Activated CD4-positive, alpha-beta T cell treated with anti-CD3 and anti-CD28 coated beads, Interleukin-2, amount 50 U/mL, for 1 hour (primary cell): ENCODE data around the gene GFM2.
"Not testable (repeated sequence)": the region's sequence is repeated elsewhere in the genome, so short reads cannot be mapped to it uniquely, and the experiment has no call there.

Experiments used
- DNase-seq: peaks from one replicate; pipeline ENCODE4 v3.0.0-alpha.2; 2020

Gene GFM2, protein sequence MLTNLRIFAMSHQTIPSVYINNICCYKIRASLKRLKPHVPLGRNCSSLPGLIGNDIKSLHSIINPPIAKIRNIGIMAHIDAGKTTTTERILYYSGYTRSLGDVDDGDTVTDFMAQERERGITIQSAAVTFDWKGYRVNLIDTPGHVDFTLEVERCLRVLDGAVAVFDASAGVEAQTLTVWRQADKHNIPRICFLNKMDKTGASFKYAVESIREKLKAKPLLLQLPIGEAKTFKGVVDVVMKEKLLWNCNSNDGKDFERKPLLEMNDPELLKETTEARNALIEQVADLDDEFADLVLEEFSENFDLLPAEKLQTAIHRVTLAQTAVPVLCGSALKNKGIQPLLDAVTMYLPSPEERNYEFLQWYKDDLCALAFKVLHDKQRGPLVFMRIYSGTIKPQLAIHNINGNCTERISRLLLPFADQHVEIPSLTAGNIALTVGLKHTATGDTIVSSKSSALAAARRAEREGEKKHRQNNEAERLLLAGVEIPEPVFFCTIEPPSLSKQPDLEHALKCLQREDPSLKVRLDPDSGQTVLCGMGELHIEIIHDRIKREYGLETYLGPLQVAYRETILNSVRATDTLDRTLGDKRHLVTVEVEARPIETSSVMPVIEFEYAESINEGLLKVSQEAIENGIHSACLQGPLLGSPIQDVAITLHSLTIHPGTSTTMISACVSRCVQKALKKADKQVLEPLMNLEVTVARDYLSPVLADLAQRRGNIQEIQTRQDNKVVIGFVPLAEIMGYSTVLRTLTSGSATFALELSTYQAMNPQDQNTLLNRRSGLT

DNA sequence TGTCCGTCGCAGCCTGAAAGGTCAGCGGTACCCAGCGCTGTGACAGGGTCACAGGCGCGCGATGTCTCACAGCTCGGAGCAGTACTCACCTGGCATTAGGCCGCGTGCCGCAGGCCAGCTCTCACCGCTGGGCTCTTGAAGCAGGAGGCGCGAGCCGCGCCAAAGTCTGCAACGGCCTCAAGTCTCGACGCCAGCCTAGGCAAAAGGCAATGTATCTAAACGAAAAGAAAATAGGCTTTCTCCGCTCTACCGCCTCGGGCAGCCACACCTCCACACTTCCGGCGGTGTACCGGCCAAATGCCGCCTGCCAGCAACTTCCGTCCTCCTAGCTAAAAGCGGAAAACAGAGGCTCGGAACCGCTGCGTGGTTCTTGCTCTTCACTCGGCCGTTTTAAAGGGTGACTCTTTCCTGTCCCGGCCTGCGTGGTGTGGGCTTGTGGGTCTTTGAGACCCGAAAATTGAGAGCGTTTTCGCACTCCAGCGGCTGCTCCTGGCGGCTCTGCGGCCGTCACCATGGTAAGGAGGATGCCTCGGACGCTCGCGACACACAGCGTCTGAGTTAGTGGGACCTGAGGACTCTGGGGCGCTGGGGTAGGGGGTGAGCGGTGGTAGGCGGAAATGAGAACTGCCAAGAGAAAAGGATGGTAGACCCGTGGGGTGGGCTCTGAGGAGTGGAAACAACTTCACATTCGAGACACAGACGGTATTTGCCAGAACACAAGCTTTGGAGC lies at the start of gene GFM2, which contains the start of gene NSA2:
TSS of gene GFM2 (minus strand) at position 269 of the 730 bp plus-strand sequence. CDS start 3,375 bp downstream, outside the sequence.
TSS of gene NSA2 (plus strand) at position 401 of the 730 bp plus-strand sequence. CDS start at position 513, 112 bp downstream.
- peak; percentile 91 for DNase-seq

DNA sequence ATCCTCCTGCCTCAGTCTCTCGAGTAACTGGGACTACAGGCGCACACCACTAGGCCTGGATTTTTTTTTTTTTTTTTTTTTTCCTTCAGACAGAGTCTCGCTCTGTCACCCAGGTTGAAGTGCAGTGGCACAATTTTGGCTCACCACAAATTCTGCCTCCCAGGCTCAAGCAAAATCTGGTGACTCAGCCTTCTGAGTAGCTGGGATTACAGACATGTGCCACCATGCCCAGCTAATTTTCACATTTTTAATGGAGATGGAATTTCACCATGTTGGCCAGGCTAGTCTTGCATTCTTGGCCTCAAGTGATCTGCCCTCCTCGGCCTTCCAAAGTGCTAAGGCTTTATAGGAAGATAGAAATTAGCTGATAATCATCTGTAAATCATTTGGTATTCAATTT lies 44.0 kb upstream of the GFM2 start:
- no peak for DNase-seq

DNA sequence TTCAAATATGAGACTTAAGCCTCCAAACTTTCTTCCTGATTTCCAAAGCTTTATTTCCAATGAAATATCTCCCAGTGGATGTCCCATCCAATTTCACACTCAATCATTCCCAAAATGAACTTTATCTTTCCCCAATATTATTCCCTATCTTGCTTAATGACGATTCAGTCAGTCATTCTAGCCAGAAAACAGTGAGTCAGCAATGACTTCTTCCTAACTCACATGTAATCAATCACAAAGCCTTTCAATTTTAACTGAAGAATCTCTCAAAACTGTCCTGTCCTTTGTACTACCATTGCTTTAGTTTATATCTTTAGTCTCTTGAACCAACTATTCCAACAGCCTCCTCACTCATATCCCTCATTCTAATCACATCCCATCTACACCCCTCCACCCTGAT lies 35.0 kb upstream of the GFM2 start:
- no peak for DNase-seq

DNA sequence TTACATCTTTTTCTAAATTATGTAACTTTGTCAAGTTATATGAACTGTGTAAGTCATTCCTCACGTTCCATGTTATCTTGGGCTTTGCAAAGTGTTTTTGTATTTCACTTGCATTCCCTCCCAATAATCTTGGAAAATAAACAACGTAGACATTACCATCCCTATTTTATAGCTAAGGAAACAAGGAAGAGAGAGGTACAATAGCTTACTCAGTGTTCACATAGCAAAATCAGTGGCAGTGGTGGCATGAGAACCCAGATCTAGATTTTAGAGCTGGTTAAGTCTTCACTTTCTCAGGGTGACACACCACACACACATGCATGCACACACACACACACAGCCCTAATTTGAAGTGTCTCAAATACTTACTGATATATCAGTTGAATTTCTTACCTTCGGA lies 34.3 kb upstream of the GFM2 start:
- no peak for DNase-seq

DNA sequence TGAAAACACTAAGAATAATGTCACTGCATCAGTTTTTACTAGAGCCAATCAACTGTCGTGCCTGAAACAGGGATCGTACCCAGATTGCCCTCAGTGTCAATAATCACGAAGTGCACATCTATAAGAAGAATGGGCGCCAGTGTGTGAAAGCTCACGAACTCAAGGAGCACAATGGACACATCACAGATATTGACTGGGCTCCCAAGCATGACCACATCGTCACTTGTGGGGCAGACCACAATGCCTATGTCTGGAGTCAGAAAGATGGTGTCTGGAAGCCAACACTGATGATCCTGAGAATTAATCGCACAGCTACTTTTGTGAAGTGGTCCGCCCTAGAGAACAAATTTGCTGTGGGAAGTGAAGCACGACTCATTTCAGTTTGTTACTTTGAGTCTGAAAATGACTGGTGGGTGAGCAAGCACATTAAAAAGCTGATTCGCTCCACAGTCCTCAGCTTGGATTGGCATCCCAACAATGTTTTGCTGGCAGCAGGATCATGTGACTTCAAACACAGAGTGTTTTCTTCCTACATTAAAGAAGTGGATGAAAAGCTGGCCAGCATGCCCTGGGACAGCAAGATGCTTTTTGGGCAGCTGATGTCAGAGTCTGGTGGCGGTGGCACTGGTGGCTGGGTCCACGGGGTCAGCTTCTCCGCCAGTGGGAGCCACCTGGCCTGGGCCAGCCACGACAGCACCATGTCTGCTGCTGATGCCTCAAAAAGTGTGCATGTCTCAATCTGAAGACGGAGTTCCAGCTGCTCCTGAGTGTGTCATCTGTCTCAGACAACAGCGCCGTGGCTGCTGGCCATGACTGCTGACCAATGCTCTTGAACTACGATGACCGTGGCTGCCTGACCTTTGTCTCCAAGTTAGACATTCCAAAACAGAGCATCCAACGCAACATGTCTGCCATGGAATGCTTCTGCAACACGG lies 32.3 kb upstream of the GFM2 start:
- no peak for DNase-seq

DNA sequence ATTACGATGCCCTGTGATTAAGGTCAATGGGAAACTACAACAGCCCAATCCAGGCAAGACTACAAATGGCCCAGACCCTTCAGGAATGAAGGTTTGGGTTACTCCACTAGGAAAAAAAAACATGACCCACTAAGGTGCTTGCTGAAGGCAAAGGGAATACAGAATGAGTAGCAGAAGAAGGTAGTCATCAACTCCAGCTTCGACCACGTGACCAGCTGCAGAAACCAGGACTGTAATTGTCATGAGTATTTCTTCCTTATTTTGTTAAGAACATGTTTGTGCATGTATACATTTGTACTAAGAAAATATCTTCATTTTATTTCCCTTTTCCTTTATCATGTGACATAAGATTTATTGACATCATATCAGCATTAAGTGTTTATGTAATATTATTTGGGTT lies 24.8 kb upstream of the GFM2 start:
- not testable (repeated sequence) for DNase-seq

DNA sequence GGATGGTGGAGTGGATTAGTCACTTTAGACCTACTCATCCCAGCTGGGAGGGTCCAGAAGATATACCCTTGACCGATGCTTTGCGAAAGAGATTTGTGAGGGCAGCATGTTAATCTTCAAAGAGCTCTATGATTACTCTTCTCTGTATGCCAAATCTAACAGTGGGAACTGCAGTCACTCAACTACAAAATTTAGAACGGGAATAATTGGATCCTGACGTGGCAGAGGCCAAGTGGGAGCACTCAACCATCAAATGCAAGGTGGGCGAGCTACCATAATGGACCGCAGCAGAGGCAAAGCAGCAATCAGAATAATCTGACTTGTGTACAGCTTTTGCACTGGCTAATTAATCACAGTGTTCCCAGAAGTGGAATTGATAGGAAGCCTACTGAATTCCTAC lies 20.5 kb upstream of the GFM2 start:
- no peak for DNase-seq

DNA sequence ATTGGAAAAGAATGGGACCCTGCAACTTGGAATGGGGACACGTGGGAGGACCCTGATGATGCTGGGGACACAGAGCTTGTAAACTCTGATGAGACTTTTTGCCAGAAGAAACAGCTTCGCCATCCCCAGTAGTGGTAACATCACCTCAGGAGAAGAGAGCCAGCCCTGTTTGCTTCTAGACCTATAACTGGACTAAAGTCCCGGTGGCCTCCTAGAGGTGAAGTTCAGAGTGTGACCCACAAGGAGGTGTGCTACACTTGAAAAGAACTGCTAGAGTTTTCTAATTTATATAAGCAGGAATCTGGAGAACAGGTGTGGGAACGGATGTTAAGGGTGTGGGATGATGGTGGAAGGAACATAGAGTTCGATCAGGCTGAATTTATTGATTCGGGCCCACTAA lies 19.9 kb upstream of the GFM2 start:
- no peak for DNase-seq

DNA sequence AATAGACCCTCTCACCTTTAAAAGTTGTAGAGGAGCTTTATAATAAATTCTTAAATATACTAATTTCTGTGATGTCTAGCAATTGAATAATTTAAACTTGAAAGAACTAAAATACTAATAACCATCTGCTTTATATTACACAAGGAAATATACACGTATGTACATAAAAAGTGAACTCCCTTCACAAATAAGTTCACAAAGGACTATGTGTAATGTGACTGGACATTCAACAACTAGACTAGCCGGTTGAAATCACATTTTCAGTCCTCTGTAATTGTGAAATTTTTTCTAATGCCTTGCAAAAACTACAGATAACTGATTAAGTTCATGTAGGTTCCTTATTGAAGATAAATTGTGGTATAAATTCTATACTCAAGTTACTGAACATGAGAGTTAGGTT lies 11.7 kb upstream of the GFM2 start:
- DNase-seq: no peak

DNA sequence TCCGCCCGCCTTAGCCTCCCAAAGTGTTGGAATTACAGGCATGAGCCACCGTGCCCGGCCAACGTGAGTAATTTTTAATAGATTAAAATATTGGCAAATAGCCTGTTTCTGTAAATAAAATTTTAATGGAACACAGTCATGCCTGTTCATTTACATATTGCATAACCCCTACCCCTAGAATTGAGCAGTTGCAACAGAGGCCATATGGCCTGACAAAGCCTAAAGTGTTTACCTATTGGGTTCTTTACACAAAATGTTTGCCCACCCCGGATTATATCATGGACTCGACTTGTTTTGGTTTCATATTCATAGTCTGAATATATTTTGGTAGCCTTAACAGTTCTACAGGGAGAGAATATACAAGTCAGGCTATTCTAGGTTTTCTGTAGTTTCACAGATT lies 5.4 kb upstream of the GFM2 start:
- DNase-seq: no peak

DNA sequence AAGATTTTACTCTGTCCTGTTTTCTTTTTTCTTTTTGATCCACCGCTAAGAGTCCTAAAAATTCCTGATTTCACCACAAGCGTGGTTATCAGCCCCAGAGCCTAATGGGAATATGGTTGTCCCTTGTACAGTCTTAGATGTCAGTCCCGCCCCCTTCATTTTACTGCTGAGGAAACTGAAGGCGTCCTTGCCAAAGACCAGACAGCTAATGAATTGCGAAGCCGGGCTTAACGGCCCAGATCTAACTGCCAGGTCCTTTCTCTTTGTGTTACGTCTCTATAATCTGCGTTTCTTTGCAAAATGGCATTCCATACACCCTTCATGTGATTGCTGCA lies 629 bp upstream of the GFM2 start:
- DNase-seq: no peak

DNA sequence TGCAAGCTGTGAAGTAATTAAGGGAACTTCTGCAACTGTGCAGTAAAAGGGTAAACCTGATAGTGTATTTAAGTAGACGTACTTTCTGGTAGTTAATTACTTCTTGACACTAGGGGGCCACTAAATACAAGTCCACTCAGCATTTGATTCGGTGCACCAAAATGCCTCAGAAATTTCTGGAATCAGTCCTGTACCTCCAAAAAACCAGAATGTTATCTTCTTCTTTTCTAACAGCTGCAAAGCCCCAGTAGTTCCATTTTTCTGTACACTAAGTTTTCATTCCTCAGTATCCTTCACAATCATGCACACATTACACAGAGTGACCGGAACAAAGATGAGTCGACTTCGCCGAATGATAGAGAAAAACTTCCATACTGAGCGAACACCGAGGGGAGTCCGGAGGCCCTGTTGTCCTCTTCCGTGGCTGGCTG lies 484 bp downstream of the GFM2 start:
- DNase-seq: no peak

DNA sequence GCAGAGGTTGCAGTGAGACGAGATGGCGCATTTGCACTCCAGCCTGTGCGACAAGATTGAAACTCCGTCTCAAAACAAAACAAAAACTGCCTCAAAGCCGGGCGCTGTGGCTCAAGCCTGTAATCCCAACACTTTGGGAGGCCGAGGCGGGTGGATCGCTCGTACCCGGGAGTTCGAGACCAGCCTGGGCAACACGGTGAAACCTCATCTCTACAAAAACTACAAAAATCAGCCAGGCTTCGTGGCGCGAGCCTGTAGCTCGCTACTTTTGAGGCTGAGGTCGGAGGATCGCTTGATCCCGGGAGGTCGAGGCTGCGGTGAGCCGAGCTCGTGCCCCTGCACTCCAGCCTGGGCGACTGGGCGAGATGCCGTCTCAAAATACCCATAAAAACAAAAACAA lies 988 bp downstream of the GFM2 start:
- no peak for DNase-seq

DNA sequence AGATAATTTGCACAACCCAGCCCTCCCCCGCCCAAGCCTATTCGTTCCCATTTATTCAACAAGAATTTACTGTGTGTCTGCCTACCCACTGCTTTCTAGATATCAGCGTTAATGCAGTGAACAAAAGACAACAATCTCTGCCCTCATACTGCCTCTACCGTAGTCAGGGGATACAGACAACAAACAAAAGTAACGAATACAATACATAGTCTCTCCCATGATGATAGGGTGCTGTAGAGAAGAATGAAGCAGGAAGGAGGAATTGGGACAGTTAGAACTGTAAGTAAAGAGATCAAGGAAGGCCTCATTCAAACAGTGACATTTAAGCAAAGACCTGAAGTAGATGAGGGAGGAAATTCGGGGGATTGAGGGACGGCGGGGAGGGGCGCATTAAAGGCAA lies 1.7 kb downstream of the GFM2 start:
- no peak for DNase-seq

DNA sequence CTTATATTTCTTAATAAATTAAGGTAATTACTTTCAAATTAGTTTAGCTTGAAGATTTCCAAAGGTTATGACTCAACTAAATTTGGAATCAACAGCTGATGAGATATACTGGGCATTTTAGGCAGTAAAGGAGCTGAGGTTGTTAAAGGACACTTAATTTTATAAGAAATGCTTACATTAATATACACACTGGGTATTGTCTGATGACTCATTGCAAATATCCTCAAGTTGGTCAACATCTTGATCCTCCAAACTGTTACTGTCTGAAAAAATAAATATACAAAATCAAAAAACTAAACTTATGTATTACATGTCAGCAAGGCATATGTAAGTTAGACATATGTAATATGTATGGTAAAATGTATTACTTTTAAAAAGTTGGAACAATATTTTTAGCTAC lies 3.4 kb downstream of the GFM2 start:
- DNase-seq: no peak

DNA sequence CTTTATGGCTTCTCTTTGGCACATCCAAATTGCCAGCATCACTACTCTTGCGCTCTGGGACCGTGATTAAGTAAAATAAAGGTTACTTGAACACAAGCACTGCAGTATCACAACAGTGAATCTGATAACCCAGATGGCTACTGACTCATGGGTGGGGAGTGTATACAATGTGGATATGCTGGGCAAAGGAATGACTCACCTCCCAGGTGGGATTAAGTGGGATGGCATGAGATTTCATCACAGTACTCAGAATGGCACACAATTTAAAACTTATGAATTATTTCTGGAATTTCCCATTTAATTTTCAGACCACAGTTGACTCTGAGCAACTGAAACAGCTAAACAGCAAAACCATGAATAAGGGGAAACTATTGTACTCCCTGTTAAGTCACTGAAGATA lies 4.3 kb downstream of the GFM2 start:
- DNase-seq: no peak

DNA sequence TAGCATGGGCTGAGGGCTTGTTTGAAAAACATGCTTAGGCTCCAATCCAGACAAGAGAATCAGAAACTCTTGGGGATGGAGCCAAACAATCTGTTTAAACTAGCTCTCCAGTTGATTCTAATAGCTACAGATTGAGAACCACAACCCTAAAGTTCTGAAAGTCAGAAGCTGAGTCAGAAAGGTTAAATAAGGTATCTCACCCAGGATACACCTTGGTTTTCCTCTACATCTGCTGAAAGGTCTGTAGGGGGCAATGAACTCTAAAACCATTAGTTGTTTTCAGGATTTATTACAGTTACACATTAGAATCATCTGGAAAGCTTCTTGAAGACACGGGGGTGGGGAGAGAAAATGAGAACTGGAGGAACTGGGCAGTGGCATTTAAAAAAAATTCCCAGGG lies 5.7 kb downstream of the GFM2 start:
- DNase-seq: no peak

DNA sequence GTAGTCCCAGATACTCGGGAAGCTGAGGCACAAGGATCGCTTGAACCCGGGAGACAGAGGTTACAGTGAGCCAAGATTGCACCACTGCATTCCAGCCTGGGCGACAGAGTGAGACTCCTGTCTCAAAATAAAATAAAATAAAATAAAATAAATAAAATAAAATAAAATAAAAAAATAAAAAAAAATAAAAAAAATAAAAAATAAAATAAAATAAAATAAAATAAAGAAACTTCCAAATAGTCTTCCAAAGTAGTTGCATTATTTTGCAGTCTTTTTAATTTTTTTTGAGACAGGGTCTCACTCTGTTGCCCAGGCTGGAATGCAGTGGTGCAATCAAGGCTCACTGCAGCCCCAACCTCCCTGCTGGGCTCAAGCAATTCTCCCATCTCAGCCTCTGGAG lies 18.2 kb downstream of the GFM2 start:
- not testable (repeated sequence) for DNase-seq

DNA sequence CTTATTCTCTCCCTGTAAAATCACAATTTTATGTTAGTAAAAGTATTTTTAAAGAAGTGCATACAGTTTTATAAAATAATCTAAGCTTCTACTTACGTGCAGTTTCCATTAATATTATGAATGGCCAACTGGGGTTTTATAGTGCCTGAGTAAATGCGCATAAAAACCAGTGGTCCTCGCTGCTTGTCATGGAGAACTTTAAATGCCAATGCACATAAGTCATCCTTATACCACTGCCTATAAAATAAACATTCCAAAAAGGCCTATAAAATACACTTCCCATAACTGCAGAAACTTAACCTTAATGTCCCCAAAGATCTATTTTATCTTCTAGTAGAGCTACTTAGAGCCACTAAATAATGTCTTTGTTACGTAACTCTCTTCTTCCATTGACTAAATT lies 28.5 kb downstream of the GFM2 start:
- DNase-seq: no peak

DNA sequence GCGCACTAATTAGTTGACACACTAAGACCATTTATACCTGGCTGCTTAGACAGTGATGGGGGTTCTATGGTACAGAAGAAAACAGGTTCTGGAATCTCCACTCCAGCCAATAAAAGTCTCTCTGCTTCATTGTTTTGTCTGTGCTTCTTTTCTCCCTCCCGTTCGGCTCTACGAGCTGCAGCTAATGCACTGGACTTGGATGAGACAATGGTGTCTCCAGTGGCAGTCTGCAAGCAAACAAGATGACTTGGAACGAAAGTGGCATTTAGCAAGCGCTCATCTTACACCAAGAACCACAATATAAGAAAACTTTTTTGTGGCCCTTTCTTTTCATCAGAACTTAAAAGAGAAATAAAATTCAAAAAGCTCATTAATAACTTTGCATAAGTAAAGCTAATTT lies 30.2 kb downstream of the GFM2 start:
- DNase-seq: no peak

DNA sequence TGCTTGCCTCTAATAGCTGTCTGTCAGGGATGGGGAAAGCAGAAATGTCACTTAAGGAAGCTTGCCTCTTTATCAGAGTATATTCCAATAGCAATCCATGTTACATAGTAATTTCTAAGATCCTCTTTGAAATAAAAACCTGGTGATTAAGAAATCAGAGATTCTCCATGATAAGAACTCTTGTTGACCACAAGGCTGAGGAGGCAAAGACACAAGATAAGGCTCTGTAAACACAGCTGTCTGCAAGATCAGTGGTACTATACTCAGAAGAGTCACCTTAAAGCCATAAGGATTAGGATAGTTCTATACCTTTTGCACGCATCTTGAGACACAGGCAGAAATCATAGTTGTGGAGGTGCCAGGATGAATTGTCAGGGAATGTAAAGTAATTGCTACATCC lies 41.6 kb downstream of the GFM2 start:
- no peak for DNase-seq

DNA sequence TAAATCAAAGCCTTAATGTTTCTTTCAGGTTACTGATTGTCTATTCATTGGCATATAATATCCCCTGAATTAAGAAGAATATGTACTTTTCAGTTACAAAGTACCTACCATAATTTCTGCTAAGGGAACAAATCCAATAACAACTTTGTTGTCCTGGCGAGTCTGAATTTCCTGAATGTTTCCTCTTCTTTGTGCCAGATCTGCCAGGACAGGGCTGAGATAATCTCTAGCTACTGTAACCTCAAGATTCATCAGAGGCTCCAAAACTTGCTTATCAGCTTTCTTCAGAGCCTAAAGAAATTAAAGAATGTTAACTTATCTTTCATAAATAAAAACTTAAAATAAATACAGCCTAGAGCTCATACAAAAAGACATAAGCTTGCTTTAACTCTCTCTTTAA lies 44.6 kb downstream of the GFM2 start:
- DNase-seq: no peak

DNA sequence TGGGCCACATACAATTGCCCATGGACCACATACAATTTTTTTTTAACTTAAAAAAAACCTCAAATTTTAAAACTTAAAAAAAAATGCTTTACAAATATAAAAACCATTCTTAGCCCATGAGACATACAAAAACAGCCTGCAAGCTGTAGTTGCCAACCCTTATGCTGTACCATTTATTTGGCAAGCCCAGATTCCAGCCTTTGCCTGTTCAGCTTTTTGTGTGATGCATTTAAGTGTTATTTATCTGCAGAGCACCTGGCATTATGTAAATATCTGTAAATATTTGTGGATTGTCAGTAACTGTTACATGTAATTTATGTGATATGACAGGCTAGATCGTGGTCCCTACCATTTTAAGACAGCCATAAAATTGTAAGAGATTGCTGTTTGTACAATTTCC lies 49.3 kb downstream of the GFM2 start:
- no peak for DNase-seq
